HTERT RPE-1 (cell line): Measurements from ENCODE around the gene CCNT1.
"Not testable (repeated sequence)": the region's sequence is repeated elsewhere in the genome, so short reads cannot be mapped to it uniquely, and the experiment has no call there.

Experiments used
- in situ Hi-C: fragments of 300-500 bp; cut with MboI; formaldehyde crosslinking; loops from 4 replicates; pipeline ENCODE4 v1.14.3; 2020; ENCODE audit warnings: low sequenced_read_pairs

CCNT1 gene

GRCh38 chr12:48641752-48642555 is 74.6 kb downstream of the CCNT1 start:
- in situ Hi-C loops = not testable (repeated sequence)

DNA sequence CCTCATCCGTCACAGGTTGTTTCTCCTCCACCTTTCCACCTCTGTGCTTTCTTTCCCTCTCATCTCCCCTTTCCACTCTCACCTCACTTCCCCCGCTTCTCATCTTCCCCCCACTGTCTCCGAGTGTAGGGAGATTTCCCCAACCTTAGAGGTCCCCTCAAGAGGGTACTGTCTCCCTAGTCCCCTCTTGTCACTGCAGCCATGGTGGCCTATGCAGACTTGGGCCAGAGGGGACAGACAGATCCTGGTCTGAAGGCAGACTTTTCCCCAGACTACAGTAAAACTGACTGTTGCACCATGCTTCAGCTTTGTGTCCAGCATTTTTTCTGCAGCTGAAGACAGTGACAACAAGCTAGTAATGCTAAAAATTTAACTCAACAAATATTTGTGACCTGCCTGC is 75.7 kb downstream of the CCNT1 start:
- in situ Hi-C loops = no loop called here

GRCh38 chr12:48640428-48640827 is 76.1 kb downstream of the CCNT1 start:
- in situ Hi-C loops = no loop called here
